Measurements from ENCODE around the gene THBS4.

THBS4 gene

DNA sequence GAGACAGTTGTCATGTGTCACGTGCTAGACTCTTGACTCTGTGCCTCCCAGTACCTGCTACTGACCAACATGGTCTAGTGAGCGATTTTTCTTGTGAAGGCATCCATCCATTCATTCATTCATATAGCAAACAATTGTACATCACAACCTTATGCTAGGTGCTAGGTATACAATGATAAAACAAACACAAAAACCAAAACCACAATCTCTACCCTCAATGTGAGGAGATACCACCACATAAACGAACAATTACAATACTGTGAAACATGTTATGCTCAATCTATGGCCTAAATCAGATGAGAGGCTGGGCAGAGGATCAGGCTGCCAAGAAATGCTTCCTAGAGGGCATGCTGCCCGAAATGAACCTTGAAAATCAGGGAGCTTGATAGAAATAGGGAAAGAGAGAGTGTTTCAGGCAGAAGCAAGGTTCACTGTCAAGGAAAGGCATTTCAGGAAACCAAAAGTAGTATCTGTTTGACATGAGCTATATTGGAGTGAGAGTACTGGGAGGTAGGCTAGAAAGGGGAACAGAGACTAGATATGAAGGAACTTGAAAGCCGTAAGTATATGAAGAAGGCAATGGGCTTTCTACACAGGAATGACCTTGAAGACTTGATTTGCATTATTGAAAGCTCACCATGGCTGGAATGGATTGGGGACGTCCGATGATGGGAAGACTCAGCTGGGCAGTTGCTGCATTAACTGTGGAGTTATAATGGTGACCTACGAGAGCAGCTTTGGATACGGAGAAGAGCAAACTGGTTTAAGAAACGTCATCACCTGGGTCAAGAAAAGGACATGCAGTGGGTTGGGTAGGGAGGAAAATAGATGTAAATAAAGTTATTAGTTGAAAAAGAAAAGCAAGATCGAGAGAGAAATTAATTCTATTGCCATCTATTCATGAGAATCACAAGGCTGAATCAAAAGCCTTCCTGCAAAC is 90.1 kb downstream of the THBS4 start:
- Histone ChIP-seq H3K27me3 (replicated peaks) (no peaks in the 10 kb centered on the region), H3K4me3 (ENCODE audit: low read depth, low read length) (no peak overlapping the region), H3K27ac (peak overlapping the region; percentile 88), H3K36me3 (replicated peaks) (no peaks in the 10 kb centered on the region)
- TF ChIP-seq, protein P1, sequence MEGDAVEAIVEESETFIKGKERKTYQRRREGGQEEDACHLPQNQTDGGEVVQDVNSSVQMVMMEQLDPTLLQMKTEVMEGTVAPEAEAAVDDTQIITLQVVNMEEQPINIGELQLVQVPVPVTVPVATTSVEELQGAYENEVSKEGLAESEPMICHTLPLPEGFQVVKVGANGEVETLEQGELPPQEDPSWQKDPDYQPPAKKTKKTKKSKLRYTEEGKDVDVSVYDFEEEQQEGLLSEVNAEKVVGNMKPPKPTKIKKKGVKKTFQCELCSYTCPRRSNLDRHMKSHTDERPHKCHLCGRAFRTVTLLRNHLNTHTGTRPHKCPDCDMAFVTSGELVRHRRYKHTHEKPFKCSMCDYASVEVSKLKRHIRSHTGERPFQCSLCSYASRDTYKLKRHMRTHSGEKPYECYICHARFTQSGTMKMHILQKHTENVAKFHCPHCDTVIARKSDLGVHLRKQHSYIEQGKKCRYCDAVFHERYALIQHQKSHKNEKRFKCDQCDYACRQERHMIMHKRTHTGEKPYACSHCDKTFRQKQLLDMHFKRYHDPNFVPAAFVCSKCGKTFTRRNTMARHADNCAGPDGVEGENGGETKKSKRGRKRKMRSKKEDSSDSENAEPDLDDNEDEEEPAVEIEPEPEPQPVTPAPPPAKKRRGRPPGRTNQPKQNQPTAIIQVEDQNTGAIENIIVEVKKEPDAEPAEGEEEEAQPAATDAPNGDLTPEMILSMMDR (IDR thresholded peaks at IDR 0.05; ENCODE audit: low read depth, low read length, missing control alignments): no peak
- no peak for DNase-seq
- in situ Hi-C loops (cut with HindIII; ENCODE audit: low pct_ligation_motif_present, low sequenced_read_pairs): no loop called here

DNA sequence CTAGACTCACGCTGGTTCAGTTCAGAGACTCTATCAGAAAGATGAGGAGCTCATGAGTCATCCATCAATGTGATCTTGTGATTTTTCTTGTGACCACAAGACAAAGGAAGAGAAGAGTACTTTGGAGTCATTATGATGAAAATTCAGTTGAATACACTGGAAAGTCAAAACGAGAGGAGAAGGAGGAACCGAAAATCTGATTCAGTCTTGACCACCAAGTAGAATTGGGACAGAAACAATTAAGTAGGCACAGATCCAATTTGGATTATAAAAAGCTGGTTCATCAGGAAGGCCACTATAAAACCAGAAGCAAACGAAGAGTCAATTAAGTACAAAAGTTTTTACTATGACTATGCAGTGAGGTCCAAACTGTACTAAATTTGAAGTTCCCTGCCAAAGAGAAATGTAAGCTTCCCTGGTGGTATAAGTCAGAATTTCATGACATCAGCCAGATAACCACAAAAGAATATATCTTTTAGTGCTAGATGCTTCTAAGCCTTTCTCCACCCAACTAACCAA is 90.9 kb downstream of the THBS4 start:
- Histone ChIP-seq H3K27me3 (replicated peaks) (no peaks in the 10 kb centered on the region), H3K36me3 (replicated peaks) (no peaks in the 10 kb centered on the region), H3K27ac (peak overlapping the region; percentile 88), H3K4me3 (ENCODE audit: low read depth, low read length) (no peak overlapping the region)
- DNase-seq: peak; percentile 81
- TF ChIP-seq, protein P1 (IDR thresholded peaks at IDR 0.05; ENCODE audit: low read depth, low read length, missing control alignments): no peak
- in situ Hi-C loops (cut with HindIII; ENCODE audit: low pct_ligation_motif_present, low sequenced_read_pairs): no loop called here

DNA sequence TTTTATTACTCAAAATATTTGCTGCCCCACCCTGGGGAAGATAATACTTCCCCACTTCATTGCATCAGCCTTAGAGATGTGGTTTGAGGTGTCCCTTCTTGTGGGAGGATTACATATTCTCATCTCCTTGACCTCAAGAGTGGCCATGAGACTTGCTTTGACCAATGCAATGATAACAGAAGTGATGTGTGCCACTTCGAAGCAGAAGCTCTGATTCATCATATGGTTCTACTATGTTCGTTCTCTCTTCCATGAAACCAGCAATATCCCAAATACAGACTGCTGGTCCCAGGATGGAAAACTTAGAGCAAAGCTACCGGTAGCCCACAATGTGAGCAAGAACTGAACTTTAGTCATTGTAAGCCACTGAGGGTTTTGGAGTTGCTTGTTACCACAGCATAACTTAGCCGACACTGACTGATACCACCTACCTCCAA is 92.0 kb downstream of the THBS4 start:
- DNase-seq: no peak
- no peak overlapping the region for H3K4me3 ChIP-seq (ENCODE audit: low read depth, low read length)
- in situ Hi-C loops (cut with HindIII; ENCODE audit: low pct_ligation_motif_present, low sequenced_read_pairs): no loop called here
- no peaks in the 10 kb centered on the region for H3K36me3 ChIP-seq (replicated peaks)
- no peaks in the 10 kb centered on the region for H3K27me3 ChIP-seq (replicated peaks)
- TF ChIP-seq, protein P1 (IDR thresholded peaks at IDR 0.05; ENCODE audit: low read depth, low read length, missing control alignments): no peak
- H3K27ac ChIP-seq: no peak overlapping the region

DNA sequence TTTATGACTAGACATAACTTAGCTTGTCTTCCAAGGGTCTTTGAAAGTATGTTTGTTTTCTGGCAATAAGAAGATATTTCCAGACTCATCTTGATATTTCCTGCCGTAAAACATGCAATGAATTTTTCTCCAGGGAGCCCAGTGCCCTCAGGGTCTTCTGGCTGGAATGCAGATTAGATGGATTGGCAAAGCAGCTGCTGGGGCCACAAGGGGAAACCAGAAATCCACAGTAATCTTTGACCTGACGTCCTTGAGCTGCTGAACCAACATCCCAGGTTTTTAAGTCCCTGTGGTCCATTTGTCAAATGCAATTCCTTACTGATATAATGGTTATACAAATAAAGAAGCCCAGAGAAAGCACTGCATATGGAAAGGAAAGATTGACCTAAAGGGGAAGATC is 93.0 kb downstream of the THBS4 start:
- Histone ChIP-seq H3K36me3 (replicated peaks) (no peaks in the 10 kb centered on the region), H3K27ac (no peak overlapping the region), H3K4me3 (ENCODE audit: low read depth, low read length) (no peak overlapping the region), H3K27me3 (replicated peaks) (no peaks in the 10 kb centered on the region)
- DNase-seq: no peak
- TF ChIP-seq, protein P1 (IDR thresholded peaks at IDR 0.05; ENCODE audit: low read depth, low read length, missing control alignments): no peak
- in situ Hi-C loops (cut with HindIII; ENCODE audit: low pct_ligation_motif_present, low sequenced_read_pairs): no loop called here

DNA sequence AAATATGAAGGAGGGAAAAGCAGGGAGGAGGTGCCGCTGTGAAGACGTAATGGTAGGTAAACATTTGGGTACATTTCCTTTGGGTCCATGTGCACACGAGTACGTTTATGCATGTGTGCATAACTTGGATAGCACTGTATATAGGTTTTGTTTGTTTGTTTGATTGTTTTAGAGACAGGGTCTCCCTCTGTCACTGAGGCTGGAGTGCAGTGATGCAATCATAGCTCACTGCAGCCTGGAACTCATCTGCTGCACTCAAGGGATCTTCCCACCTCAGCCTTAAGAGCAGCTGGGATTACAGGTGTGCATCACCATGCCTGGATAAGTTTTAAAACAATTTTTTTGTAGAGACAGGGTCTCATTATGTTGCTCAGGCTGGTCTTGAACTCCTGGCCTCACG is 94.0 kb downstream of the THBS4 start:
- TF ChIP-seq, protein P1 (IDR thresholded peaks at IDR 0.05; ENCODE audit: low read depth, low read length, missing control alignments): no peak
- H3K27me3 ChIP-seq (replicated peaks): no peaks in the 10 kb centered on the region
- DNase-seq: no peak
- no peaks in the 10 kb centered on the region for H3K36me3 ChIP-seq (replicated peaks)
- no peak overlapping the region for H3K27ac ChIP-seq
- H3K4me3 ChIP-seq (ENCODE audit: low read depth, low read length): no peak overlapping the region
- in situ Hi-C loops (cut with HindIII; ENCODE audit: low pct_ligation_motif_present, low sequenced_read_pairs): no loop called here
